HG03139 (cell line): ENCODE results near the gene SEMA4D.

ENCODE experiments used
- ATAC-seq: cut with Tn5 transposase; IDR thresholded peaks from one replicate; pipeline ENCODE4 v1.9.1; 2021; ENCODE audit not compliant: unreplicated experiment

The SEMA4D gene

GRCh38 chr9:89497978-89498851 lies at the start of gene SEMA4D:
TSS of gene SEMA4D (minus strand) at chr9:89498113. CDS start at chr9:89405456, 92,657 bp downstream.
- ATAC-seq: peak; percentile 48

GRCh38 chr9:89547000-89547399 lies 49.1 kb upstream of the SEMA4D start:
- ATAC-seq: no peak

GRCh38 chr9:89544279-89544661 lies 46.4 kb upstream of the SEMA4D start:
- no peak for ATAC-seq

- ATAC-seq: no peak
Observed at GRCh38 chr9:89543621-89544278, 45.8 kb upstream of the SEMA4D start.

- no peak for ATAC-seq
Observed at GRCh38 chr9:89543111-89543510, 45.2 kb upstream of the SEMA4D start.

- no peak for ATAC-seq
Observed at GRCh38 chr9:89542401-89543021, 44.6 kb upstream of the SEMA4D start.

GRCh38 chr9:89541798-89542197 lies 43.9 kb upstream of the SEMA4D start:
- no peak for ATAC-seq

GRCh38 chr9:89539374-89539773 lies 41.5 kb upstream of the SEMA4D start:
- no peak for ATAC-seq

- ATAC-seq: no peak
Observed at GRCh38 chr9:89538871-89539270, 41.0 kb upstream of the SEMA4D start.

GRCh38 chr9:89537166-89537565 lies 39.3 kb upstream of the SEMA4D start:
- ATAC-seq: no peak

- ATAC-seq: no peak
Observed at GRCh38 chr9:89536600-89536999, 38.7 kb upstream of the SEMA4D start.

GRCh38 chr9:89536145-89536574 lies 38.2 kb upstream of the SEMA4D start:
- no peak for ATAC-seq

GRCh38 chr9:89535461-89535860 lies 37.5 kb upstream of the SEMA4D start:
- ATAC-seq: no peak

- ATAC-seq: no peak
Observed at GRCh38 chr9:89534515-89535287, 36.8 kb upstream of the SEMA4D start.

- no peak for ATAC-seq
Observed at GRCh38 chr9:89533411-89534095, 35.6 kb upstream of the SEMA4D start.

- ATAC-seq: no peak
Observed at GRCh38 chr9:89532944-89533343, 35.0 kb upstream of the SEMA4D start.

GRCh38 chr9:89532478-89532877 lies 34.6 kb upstream of the SEMA4D start:
- ATAC-seq: no peak

- ATAC-seq: no peak
Observed at GRCh38 chr9:89531766-89532165, 33.9 kb upstream of the SEMA4D start.

GRCh38 chr9:89530726-89531125 lies 32.8 kb upstream of the SEMA4D start:
- no peak for ATAC-seq

- no peak for ATAC-seq
Observed at GRCh38 chr9:89529243-89530035, 31.5 kb upstream of the SEMA4D start.
